CD8-positive, alpha-beta memory T cell (primary cell): ENCODE measurements around the gene CYGB. TPM values are rescaled to one million over a fixed set of nuclear protein-coding genes. Genes with fewer than 3 reads are reported as not detected.
A peak's percentile ranks its signal among the peaks of the same experiment; 100 is the strongest.
"Not testable (repeated sequence)": the region's sequence is repeated elsewhere in the genome, so short reads cannot be mapped to it uniquely, and the experiment has no call there.

Experiments used
- CTCF ChIA-PET: fragments of 350-600 bp; sonication (Branson Sonifier 250); formaldehyde crosslinking; loops from one replicate; lab custom pipeline; 2021; ENCODE audit warnings: antibody characterized with exemption; lab: Charles Lee
- POLR2A ChIA-PET: fragments of 350-600 bp; sonication (Branson Sonifier 250); formaldehyde crosslinking; loops from one replicate; lab custom pipeline; 2021; ENCODE audit warnings: antibody characterized with exemption; lab: Charles Lee
- DNase-seq, 5 donors: peaks; one replicate each; pipeline versions ENCODE4 v3.0.0 to v3.0.0-alpha.2; 2020 to 2022; ENCODE audit warnings: mixed read lengths in 1 of 5
- H3K27ac ChIP-seq: one replicate; pipeline ENCODE4 v1.7.0; 2013; ENCODE audit warnings: low read depth, mild to moderate bottlenecking, low read length, moderate library complexity
- H3K27me3 ChIP-seq: 2 replicates; pipeline ENCODE4 v1.7.0; 2013; ENCODE audit warnings: low read length, mild to moderate bottlenecking; ENCODE audit not compliant: insufficient read depth, poor library complexity, severe bottlenecking
- H3K36me3 ChIP-seq: 2 replicates; pipeline ENCODE4 v1.7.0; 2013; ENCODE audit warnings: mild to moderate bottlenecking, low read length, moderate library complexity; ENCODE audit not compliant: insufficient read depth
- H3K4me1 ChIP-seq: 2 replicates; pipeline ENCODE4 v1.7.0; 2013; ENCODE audit warnings: mild to moderate bottlenecking, low read length, moderate library complexity; ENCODE audit not compliant: insufficient read depth
- H3K4me3 ChIP-seq: 2 replicates; pipeline ENCODE4 v1.7.0; 2013; ENCODE audit warnings: mild to moderate bottlenecking, low read length
- H3K9me3 ChIP-seq: 2 replicates; pipeline ENCODE4 v1.7.0; 2013; ENCODE audit warnings: mild to moderate bottlenecking, low read length
- H3K27ac Mint-ChIP-seq, 8 donors: one replicate each; pipeline ENCODE4 v1.8.0; 2020 to 2021; ENCODE audit warnings: mixed read lengths in 8 of 8, mild to moderate bottlenecking in 6 of 8, inconsistent platforms in 3 of 8, moderate library complexity in 3 of 8
- H3K27me3 Mint-ChIP-seq, 2 donors: one replicate each; pipeline ENCODE4 v1.8.0; 2020 to 2021; ENCODE audit warnings: mixed read lengths in 2 of 2, mild to moderate bottlenecking in 1 of 2, moderate library complexity in 1 of 2
- H3K36me3 Mint-ChIP-seq, 3 donors: one replicate each; pipeline ENCODE4 v1.8.0; 2020 to 2021; ENCODE audit warnings: mixed read lengths in 3 of 3, inconsistent platforms in 1 of 3, mild to moderate bottlenecking in 1 of 3
- H3K4me1 Mint-ChIP-seq, 3 donors: one replicate each; pipeline ENCODE4 v1.8.0; 2020 to 2021; ENCODE audit warnings: mixed read lengths in 3 of 3, inconsistent platforms in 1 of 3, mild to moderate bottlenecking in 1 of 3
- H3K4me3 Mint-ChIP-seq, 7 donors: one replicate each; pipeline ENCODE4 v1.8.0; 2020 to 2021; ENCODE audit warnings: mixed read lengths in 7 of 7, mild to moderate bottlenecking in 6 of 7, moderate library complexity in 4 of 7, inconsistent platforms in 2 of 7
- H3K9me3 Mint-ChIP-seq, 5 donors: one replicate each; pipeline ENCODE4 v1.8.0; 2020 to 2022; ENCODE audit warnings: mixed read lengths in 5 of 5, mild to moderate bottlenecking in 3 of 5, moderate library complexity in 2 of 5, inconsistent platforms in 1 of 5
- polyA plus RNA-seq: library from polyadenylated mRNA; unstranded; fragments of 300-500 nt; fragmentation: Illumina TruSeq; gene quantifications from one replicate; pipeline ENCODE4 v1.2.3, GENCODE V29; 2021
- total RNA-seq, 2 experiments: library from RNA; stranded (reverse); gene quantifications; one replicate each; pipeline ENCODE4 v1.2.3, GENCODE V29; 2021

The CYGB gene
- total and polyA plus RNA-seq, 3 experiments from 2014 or later = 0.23 TPM; not detected in 2

- no peak for DNase-seq
- peaks cover 0 to 2% (median 0%) of the 10 kb centered on the region in 5 donors for H3K9me3 Mint-ChIP-seq
- peaks cover 0 to 7% of the 10 kb centered on the region in 2 donors for H3K27me3 Mint-ChIP-seq
- Histone ChIP-seq H3K4me1 (peaks cover 56% of the 10 kb centered on the region), H3K4me3 (no peak overlapping the region), H3K36me3 (no peaks in the 10 kb centered on the region), H3K9me3 (no peaks in the 10 kb centered on the region), H3K27me3 (no peaks in the 10 kb centered on the region), H3K27ac (no peak overlapping the region)
- peak overlapping the region in 6 of 7 donors; percentile 15 to 64 (median 42) for H3K4me3 Mint-ChIP-seq
- ChIA-PET POLR2A (no interaction called here), CTCF (interaction anchor here (1.0 to 4.1 kb wide), 8 partner anchors 11 to 111 kb away, joined by 3 to 35 read pairs (median 4); partner anchors contain the start of genes AANAT and RHBDF2)
- peaks cover 46 to 68% (median 52%) of the 10 kb centered on the region in 3 donors for H3K4me1 Mint-ChIP-seq
- peak overlapping the region; percentile 73 to 99 (median 92) for H3K27ac Mint-ChIP-seq
- peaks cover 0 to 4% (median 0%) of the 10 kb centered on the region in 3 donors for H3K36me3 Mint-ChIP-seq
These were observed 24.9 kb downstream of the CYGB start for GRCh38 chr17:76512366-76513305.

GRCh38 chr17:76511668-76512365, 25.7 kb downstream of the CYGB start:
- peak in 1 of 5 donors; percentile 29 for DNase-seq
- H3K4me3 Mint-ChIP-seq = peak overlapping the region in 1 of 7 donors; percentile 56
- peaks cover 0 to 2% (median 0%) of the 10 kb centered on the region in 5 donors for H3K9me3 Mint-ChIP-seq
- peaks cover 45 to 63% (median 52%) of the 10 kb centered on the region in 3 donors for H3K4me1 Mint-ChIP-seq
- ChIA-PET CTCF (interaction anchor here (0.9 to 4.1 kb wide), 9 partner anchors 10 to 112 kb away, joined by 3 to 35 read pairs (median 4); partner anchors contain the start of gene RHBDF2), POLR2A (no interaction called here)
- H3K36me3 Mint-ChIP-seq = peaks cover 0 to 4% (median 0%) of the 10 kb centered on the region in 3 donors
- Histone ChIP-seq H3K9me3 (no peaks in the 10 kb centered on the region), H3K27me3 (no peaks in the 10 kb centered on the region), H3K36me3 (no peaks in the 10 kb centered on the region), H3K4me1 (peaks cover 48% of the 10 kb centered on the region), H3K27ac (no peak overlapping the region), H3K4me3 (no peak overlapping the region)
- peak overlapping the region; percentile 46 to 99 (median 88) for H3K27ac Mint-ChIP-seq
- peaks cover 0 to 7% of the 10 kb centered on the region in 2 donors for H3K27me3 Mint-ChIP-seq

GRCh38 chr17:76510831-76511244, 26.7 kb downstream of the CYGB start:
- Mint-ChIP-seq H3K4me1 (peaks cover 47 to 63% (median 49%) of the 10 kb centered on the region in 3 donors), H3K27me3 (peaks cover 0 to 6% of the 10 kb centered on the region in 2 donors), H3K4me3 (peak overlapping the region in 1 of 7 donors; percentile 48), H3K36me3 (peaks cover 0 to 4% (median 0%) of the 10 kb centered on the region in 3 donors), H3K27ac (peak overlapping the region in 6 of 8 donors; percentile 46 to 89 (median 82)), H3K9me3 (peaks cover 0 to 2% (median 0%) of the 10 kb centered on the region in 5 donors)
- Histone ChIP-seq H3K9me3 (no peaks in the 10 kb centered on the region), H3K4me1 (peaks cover 47% of the 10 kb centered on the region), H3K4me3 (no peak overlapping the region), H3K27ac (no peak overlapping the region), H3K27me3 (no peaks in the 10 kb centered on the region), H3K36me3 (no peaks in the 10 kb centered on the region)
- ChIA-PET CTCF (interaction anchor here (0.8 to 1.4 kb wide), 9 partner anchors 10 to 113 kb away, joined by 3 to 6 read pairs (median 5); partner anchors contain the start of gene AANAT), POLR2A (no interaction called here)
- no peak for DNase-seq

GRCh38 chr17:76508472-76509063, 28.9 kb downstream of the CYGB start:
- CTCF ChIA-PET = interaction anchor here (1.3 to 6.8 kb wide), 12 partner anchors 9 to 173 kb away, joined by 3 to 74 read pairs (median 10); partner anchors contain the start of gene AANAT
- not testable (repeated sequence) for H3K36me3 ChIP-seq
- peaks cover 31 to 45% (median 34%) of the 10 kb centered on the region in 3 donors for H3K4me1 Mint-ChIP-seq

GRCh38 chr17:76506408-76507345, 30.8 kb downstream of the CYGB start:
- H3K27ac ChIP-seq = no peak overlapping the region
- H3K27ac Mint-ChIP-seq = peak overlapping the region in 7 of 8 donors; percentile 12 to 87 (median 54)
- CTCF ChIA-PET = interaction anchor here (0.8 to 6.8 kb wide), 23 partner anchors 8 to 204 kb away, joined by 3 to 74 read pairs (median 7); partner anchors contain the start of genes AANAT and UBE2O

More at GRCh38 chr17:76508472-76509063, 28.9 kb downstream of the CYGB start:
- H3K27ac Mint-ChIP-seq = peak overlapping the region in 2 of 8 donors; percentile 17 to 72
- H3K4me3 ChIP-seq, H3K27ac ChIP-seq, H3K36me3 Mint-ChIP-seq, H3K4me3 Mint-ChIP-seq, DNase-seq, H3K9me3 Mint-ChIP-seq, H3K9me3 ChIP-seq, H3K27me3 Mint-ChIP-seq, POLR2A ChIA-PET, H3K27me3 ChIP-seq: not testable (repeated sequence)
- peaks cover 27% of the 10 kb centered on the region for H3K4me1 ChIP-seq

GRCh38 chr17:76504117-76504516, 33.4 kb downstream of the CYGB start:
- POLR2A ChIA-PET = interaction anchor here (0.6 kb wide), 1 partner anchor 98 kb away, joined by 5 read pairs; no protein-coding TSS in a partner anchor

More at GRCh38 chr17:76506408-76507345, 30.8 kb downstream of the CYGB start:
- POLR2A ChIA-PET = interaction anchor here (0.9 to 1.2 kb wide), 3 partner anchors 8 to 39 kb away, joined by 3 to 7 read pairs (median 3); partner anchors contain the start of gene AANAT
- H3K27me3 Mint-ChIP-seq = no peaks in the 10 kb centered on the region
- peaks cover 0 to 2% (median 0%) of the 10 kb centered on the region in 5 donors for H3K9me3 Mint-ChIP-seq
- H3K4me3 Mint-ChIP-seq = peak overlapping the region in 1 of 7 donors; percentile 58
- peaks cover 0 to 4% (median 0%) of the 10 kb centered on the region in 3 donors for H3K36me3 Mint-ChIP-seq
- no peak overlapping the region for H3K4me3 ChIP-seq
- H3K4me1 Mint-ChIP-seq = peaks cover 20 to 41% (median 23%) of the 10 kb centered on the region in 3 donors
- no peaks in the 10 kb centered on the region for H3K27me3 ChIP-seq
- no peaks in the 10 kb centered on the region for H3K9me3 ChIP-seq
- H3K4me1 ChIP-seq = peaks cover 27% of the 10 kb centered on the region
- no peaks in the 10 kb centered on the region for H3K36me3 ChIP-seq
- peak; percentile 79 to 90 (median 84) for DNase-seq

More at GRCh38 chr17:76504117-76504516, 33.4 kb downstream of the CYGB start:
- Histone ChIP-seq H3K36me3 (no peaks in the 10 kb centered on the region), H3K27me3 (no peaks in the 10 kb centered on the region), H3K4me1 (peaks cover 39% of the 10 kb centered on the region), H3K27ac (no peak overlapping the region), H3K4me3 (no peak overlapping the region), H3K9me3 (no peaks in the 10 kb centered on the region)
- CTCF ChIA-PET = interaction anchor here (0.6 to 6.8 kb wide), 4 partner anchors 18 to 121 kb away, joined by 4 to 74 read pairs (median 26); partner anchors contain the start of gene AANAT
- no peak for DNase-seq
- peaks cover 0 to 8% (median 2%) of the 10 kb centered on the region in 3 donors for H3K36me3 Mint-ChIP-seq
- H3K27ac Mint-ChIP-seq = peak overlapping the region in 5 of 8 donors; percentile 32 to 82 (median 46)
- H3K27me3 Mint-ChIP-seq = no peaks in the 10 kb centered on the region
- H3K9me3 Mint-ChIP-seq = no peaks in the 10 kb centered on the region
- H3K4me3 Mint-ChIP-seq = peak overlapping the region in 3 of 7 donors; percentile 39 to 43 (median 39)
- H3K4me1 Mint-ChIP-seq = peaks cover 27 to 46% (median 29%) of the 10 kb centered on the region in 3 donors
